ENCODE measurements around the gene C1QTNF6.

- TF ChIP-seq POLR2AphosphoS5 (IDR thresholded peaks at IDR 0.05; ENCODE audit: low read depth, low read length) (no peak), TAF1 (IDR thresholded peaks at IDR 0.05; ENCODE audit: borderline replicate concordance, insufficient read depth, low read length) (no peak), SIN3A (IDR thresholded peaks at IDR 0.05; ENCODE audit: borderline replicate concordance, insufficient read depth, low read length) (no peak)
Measured at GRCh38 chr22:37192204-37192603, 4.2 kb upstream of the C1QTNF6 start.

Data from PFSK-1 (cell line).